Kidney capillary endothelial cell (primary cell): Measurements from ENCODE around the gene POLR2H.

Source experiments
- DNase-seq: peaks from one replicate; pipeline ENCODE4 v3.0.0-alpha.2; 2018; ENCODE audit warnings: low spot score

POLR2H gene

DNA sequence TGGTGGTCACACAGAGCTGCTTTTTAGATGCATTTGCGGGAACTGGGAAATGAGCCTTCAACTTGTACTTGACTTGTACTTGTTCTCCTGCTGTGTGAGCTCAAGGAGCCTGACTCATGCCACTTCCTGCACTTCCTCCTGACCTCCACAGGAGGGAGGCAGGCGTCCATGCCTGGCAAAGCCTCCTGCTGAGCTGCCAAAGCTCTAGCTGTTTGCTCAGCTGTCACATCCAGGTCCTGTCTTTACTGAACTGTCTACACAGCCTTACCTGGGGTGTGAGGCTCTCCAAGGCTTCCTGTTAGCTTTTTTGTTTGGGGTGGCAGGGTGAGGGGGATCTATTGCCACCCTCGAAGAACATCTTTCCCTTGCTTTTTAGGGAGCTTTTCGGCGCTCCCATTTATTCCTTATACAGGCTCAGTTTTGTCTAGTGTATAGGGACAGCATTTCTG is 10.1 kb downstream of the POLR2H start:
- peak; percentile 90 for DNase-seq

- no peak for DNase-seq
Measured at GRCh38 chr3:184372296-184372821, 10.8 kb downstream of the POLR2H start.

DNA sequence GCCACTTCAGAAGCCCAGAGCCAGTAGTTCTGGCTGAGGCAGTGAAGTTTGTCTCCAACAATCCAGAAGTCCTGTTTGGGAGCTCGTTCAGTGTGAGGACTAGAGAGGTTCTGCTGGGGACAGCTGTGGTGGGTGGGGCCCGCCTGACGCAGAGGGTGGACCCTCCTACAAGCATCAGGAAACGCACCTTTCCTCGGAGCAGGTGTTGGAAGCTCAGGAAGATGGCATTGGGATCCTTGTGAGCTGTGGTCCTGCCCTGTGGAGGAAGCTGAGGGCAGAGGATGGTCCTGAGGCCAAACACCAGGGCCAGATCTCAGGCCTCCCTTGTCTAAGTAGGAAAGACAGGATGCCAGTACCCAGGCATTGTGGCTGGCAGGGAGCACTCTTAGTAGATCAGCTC is 11.4 kb downstream of the POLR2H start:
- DNase-seq, result no peak

GRCh38 chr3:184373422-184373821 is 11.9 kb downstream of the POLR2H start:
- no peak for DNase-seq

DNA sequence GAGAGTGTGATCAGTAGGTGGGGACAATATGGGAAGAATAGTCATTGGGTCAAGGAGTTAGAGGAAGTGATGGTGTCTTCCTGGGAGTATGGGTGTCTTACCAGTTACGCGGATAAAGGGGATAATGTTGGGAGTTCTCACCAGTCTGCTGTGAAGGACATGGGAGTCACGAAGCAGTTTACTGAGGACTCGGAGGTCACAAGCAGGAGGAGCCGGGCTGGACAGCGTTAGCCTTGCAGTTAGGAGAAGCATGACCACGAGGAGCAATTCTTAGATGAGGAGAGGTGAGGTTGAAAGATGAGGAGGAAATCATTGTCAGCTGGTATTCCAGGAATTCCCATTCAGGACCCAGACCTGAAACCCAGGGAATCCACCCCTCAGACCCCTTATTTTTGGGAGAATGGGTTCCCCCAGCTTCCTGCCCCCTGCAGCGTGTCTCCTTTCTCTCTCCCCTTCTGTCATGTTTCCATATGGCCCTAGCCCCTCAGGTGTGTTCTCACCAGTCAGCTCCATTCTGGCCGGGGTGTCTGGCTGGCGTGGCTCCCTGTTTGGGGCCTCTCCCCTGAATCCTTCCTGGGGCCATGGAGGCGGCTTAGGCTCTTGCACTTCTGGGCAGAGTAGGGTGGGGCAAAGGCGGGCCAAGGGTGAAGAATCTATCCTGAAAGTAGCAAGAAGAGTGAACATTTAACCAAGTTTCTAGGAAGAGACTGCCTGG is 14.4 kb downstream of the POLR2H start:
- DNase-seq, result no peak

- no peak for DNase-seq
Measured at GRCh38 chr3:184377374-184377773, 15.9 kb downstream of the POLR2H start.

- DNase-seq, result no peak
Measured at GRCh38 chr3:184377882-184378445, 16.5 kb downstream of the POLR2H start, which contains the start of gene THPO. TSS of gene THPO (minus strand) at chr3:184378207. CDS start at chr3:184376259, 1,948 bp downstream.

GRCh38 chr3:184378651-184379357 is 17.3 kb downstream of the POLR2H start:
- no peak for DNase-seq

GRCh38 chr3:184379358-184380184 is 18.1 kb downstream of the POLR2H start, which contains the start of gene CHRD:
TSS of gene CHRD (plus strand) at chr3:184380054. CDS start at chr3:184380319, 265 bp downstream.
- DNase-seq, result no peak

DNA sequence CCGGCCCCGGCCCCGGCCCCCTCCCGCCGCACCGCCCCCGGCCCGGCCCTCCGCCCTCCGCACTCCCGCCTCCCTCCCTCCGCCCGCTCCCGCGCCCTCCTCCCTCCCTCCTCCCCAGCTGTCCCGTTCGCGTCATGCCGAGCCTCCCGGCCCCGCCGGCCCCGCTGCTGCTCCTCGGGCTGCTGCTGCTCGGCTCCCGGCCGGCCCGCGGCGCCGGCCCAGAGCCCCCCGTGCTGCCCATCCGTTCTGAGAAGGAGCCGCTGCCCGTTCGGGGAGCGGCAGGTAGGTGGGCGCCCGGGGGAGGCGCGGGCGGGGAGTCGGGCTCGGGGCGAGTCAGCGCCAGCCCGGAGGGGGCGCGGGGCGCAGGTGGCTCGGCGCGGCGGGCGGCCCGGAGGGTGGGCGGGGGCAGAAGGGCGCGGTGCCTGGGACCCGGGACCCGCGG is 18.7 kb downstream of the POLR2H start:
- DNase-seq, result no peak

- no peak for DNase-seq
Measured at GRCh38 chr3:184380627-184381260, 19.2 kb downstream of the POLR2H start.

GRCh38 chr3:184381261-184382224 is 20.0 kb downstream of the POLR2H start:
- peak; percentile 24 for DNase-seq

- DNase-seq, result no peak
Measured at GRCh38 chr3:184382326-184383032, 21.0 kb downstream of the POLR2H start.

- DNase-seq, result no peak
Measured at GRCh38 chr3:184383033-184383740, 21.7 kb downstream of the POLR2H start.

GRCh38 chr3:184384342-184384741 is 22.8 kb downstream of the POLR2H start:
- no peak for DNase-seq

- no peak for DNase-seq
Measured at GRCh38 chr3:184384856-184385422, 23.4 kb downstream of the POLR2H start.

GRCh38 chr3:184386047-184386806 is 24.7 kb downstream of the POLR2H start:
- no peak for DNase-seq
